MG63 (cell line): Measurements from ENCODE around the gene ATP1B3. TPM values are rescaled to one million over a fixed set of nuclear protein-coding genes. Genes with fewer than 3 reads are reported as not detected.
A peak's percentile ranks its signal among the peaks of the same experiment; 100 is the strongest.
"Not testable (repeated sequence)": the region's sequence is repeated elsewhere in the genome, so short reads cannot be mapped to it uniquely, and the experiment has no call there.

Experiments
- DNase-seq: peaks from one replicate; pipeline ENCODE4 v3.0.0-alpha.2; 2020
- H3K27me3 ChIP-seq: fragments of 250-450 bp; sonication (Bioruptor Pico); 2 replicates; pipeline ENCODE4 v1.5.1; 2020; ENCODE audit warnings: mild to moderate bottlenecking, moderate library complexity
- H3K36me3 ChIP-seq: fragments of 250-450 bp; sonication (Bioruptor Pico); 2 replicates; pipeline ENCODE4 v1.5.1; 2020; ENCODE audit warnings: mild to moderate bottlenecking, moderate library complexity
- H3K4me3 ChIP-seq: fragments of 250-450 bp; sonication (Bioruptor Pico); 2 replicates; pipeline ENCODE4 v1.5.1; 2020; ENCODE audit warnings: mild to moderate bottlenecking, moderate library complexity
- H3K9me3 ChIP-seq: fragments of 250-450 bp; sonication (Bioruptor Pico); 2 replicates; pipeline ENCODE4 v1.5.1; 2020; ENCODE audit warnings: mild to moderate bottlenecking, moderate library complexity
- total RNA-seq: library from RNA; depleted of rRNA; stranded (reverse); fragments of >200 nt; shearing (Covaris generic); gene quantifications from 2 replicates; pipeline ENCODE4 v1.2.3, GENCODE V29; 2014; ENCODE audit warnings: low replicate concordance

Gene ATP1B3
- total RNA-seq, 1 experiment from 2014 or later = 38.5 TPM

GRCh38 chr3:141878817-141879216 lies 2.4 kb downstream of the ATP1B3 start:
- DNase-seq = peak; percentile 27
- Histone ChIP-seq H3K9me3 (no peaks in the 10 kb centered on the region), H3K36me3 (peaks cover 23% of the 10 kb centered on the region)

GRCh38 chr3:141881702-141882101 lies 5.3 kb downstream of the ATP1B3 start:
- Histone ChIP-seq H3K36me3 (peaks cover 43% of the 10 kb centered on the region), H3K9me3 (no peaks in the 10 kb centered on the region), H3K4me3 (no peak overlapping the region), H3K27me3 (no peaks in the 10 kb centered on the region)
- no peak for DNase-seq

More at GRCh38 chr3:141878817-141879216, 2.4 kb downstream of the ATP1B3 start:
- no peaks in the 10 kb centered on the region for H3K27me3 ChIP-seq
- H3K4me3 ChIP-seq = peak overlapping the region; percentile 86

- peaks cover 38% of the 10 kb centered on the region for H3K36me3 ChIP-seq
- H3K9me3 ChIP-seq = peaks cover 6% of the 10 kb centered on the region
- no peaks in the 10 kb centered on the region for H3K27me3 ChIP-seq
- H3K4me3 ChIP-seq = no peak overlapping the region
- DNase-seq = no peak
These were observed 10.6 kb downstream of the ATP1B3 start for GRCh38 chr3:141887051-141887450.

GRCh38 chr3:141888548-141888947 lies 12.1 kb downstream of the ATP1B3 start:
- not testable (repeated sequence) for H3K9me3 ChIP-seq, H3K27me3 ChIP-seq, H3K4me3 ChIP-seq, DNase-seq
- peaks cover 30% of the 10 kb centered on the region for H3K36me3 ChIP-seq

- Histone ChIP-seq H3K9me3 (no peaks in the 10 kb centered on the region; the same call in 1 of the 2 replicates), H3K27me3 (no peaks in the 10 kb centered on the region), H3K4me3 (no peak overlapping the region), H3K36me3 (peaks cover 15% of the 10 kb centered on the region)
- peak; percentile 50 for DNase-seq
These were observed 18.2 kb downstream of the ATP1B3 start for GRCh38 chr3:141894524-141895176.

- Histone ChIP-seq H3K27me3 (no peaks in the 10 kb centered on the region), H3K36me3 (peaks cover 15% of the 10 kb centered on the region)
- DNase-seq = no peak
These were observed 19.3 kb downstream of the ATP1B3 start for GRCh38 chr3:141895731-141896130.

GRCh38 chr3:141898908-141899307 lies 22.5 kb downstream of the ATP1B3 start:
- Histone ChIP-seq H3K27me3 (no peaks in the 10 kb centered on the region), H3K9me3 (peaks cover 5% of the 10 kb centered on the region; the same call in 1 of the 2 replicates), H3K4me3 (no peak overlapping the region), H3K36me3 (peaks cover 13% of the 10 kb centered on the region)
- no peak for DNase-seq

More at GRCh38 chr3:141895731-141896130, 19.3 kb downstream of the ATP1B3 start:
- Histone ChIP-seq H3K4me3 (no peak overlapping the region), H3K9me3 (peaks cover 5% of the 10 kb centered on the region; the same call in 1 of the 2 replicates)

- Histone ChIP-seq H3K4me3 (no peak overlapping the region), H3K27me3 (no peaks in the 10 kb centered on the region), H3K9me3 (peaks cover 5% of the 10 kb centered on the region; the same call in 1 of the 2 replicates), H3K36me3 (peaks cover 18% of the 10 kb centered on the region)
- DNase-seq = no peak
These were observed 23.9 kb downstream of the ATP1B3 start for GRCh38 chr3:141900343-141900742.

GRCh38 chr3:141901914-141902313 lies 25.5 kb downstream of the ATP1B3 start:
- H3K4me3 ChIP-seq = no peak overlapping the region
- H3K27me3 ChIP-seq = no peaks in the 10 kb centered on the region
- peaks cover 28% of the 10 kb centered on the region for H3K36me3 ChIP-seq
- H3K9me3 ChIP-seq = peaks cover 5% of the 10 kb centered on the region; the same call in 1 of the 2 replicates
- DNase-seq = no peak

GRCh38 chr3:141904203-141904602 lies 27.8 kb downstream of the ATP1B3 start:
- peaks cover 35% of the 10 kb centered on the region for H3K36me3 ChIP-seq

GRCh38 chr3:141905129-141905528 lies 28.7 kb downstream of the ATP1B3 start:
- peaks cover 1% of the 10 kb centered on the region; the same call in 1 of the 2 replicates for H3K9me3 ChIP-seq
- no peak for DNase-seq
- H3K27me3 ChIP-seq = no peaks in the 10 kb centered on the region
- peaks cover 41% of the 10 kb centered on the region for H3K36me3 ChIP-seq
- no peak overlapping the region for H3K4me3 ChIP-seq

More at GRCh38 chr3:141904203-141904602, 27.8 kb downstream of the ATP1B3 start:
- no peak for DNase-seq
- Histone ChIP-seq H3K4me3 (no peak overlapping the region), H3K27me3 (no peaks in the 10 kb centered on the region), H3K9me3 (peaks cover 5% of the 10 kb centered on the region; the same call in 1 of the 2 replicates)

GRCh38 chr3:141909408-141909807 lies 33.0 kb downstream of the ATP1B3 start:
- DNase-seq = no peak
- H3K36me3 ChIP-seq = peaks cover 63% of the 10 kb centered on the region
- no peaks in the 10 kb centered on the region for H3K27me3 ChIP-seq
- no peak overlapping the region for H3K4me3 ChIP-seq
- H3K9me3 ChIP-seq = peaks cover 3% of the 10 kb centered on the region; the same call in 1 of the 2 replicates

- peaks cover 66% of the 10 kb centered on the region for H3K36me3 ChIP-seq
- not testable (repeated sequence) for H3K9me3 ChIP-seq, H3K4me3 ChIP-seq, DNase-seq, H3K27me3 ChIP-seq
These were observed 33.5 kb downstream of the ATP1B3 start for GRCh38 chr3:141909986-141910385.

- H3K9me3 ChIP-seq = peaks cover 3% of the 10 kb centered on the region; the same call in 1 of the 2 replicates
- no peaks in the 10 kb centered on the region for H3K27me3 ChIP-seq
- H3K4me3 ChIP-seq = no peak overlapping the region
- peak; percentile 26 for DNase-seq
- H3K36me3 ChIP-seq = peaks cover 59% of the 10 kb centered on the region
These were observed 36.8 kb downstream of the ATP1B3 start for GRCh38 chr3:141913150-141913811.

GRCh38 chr3:141914311-141914710 lies 37.9 kb downstream of the ATP1B3 start:
- H3K9me3 ChIP-seq = peaks cover 3% of the 10 kb centered on the region; the same call in 1 of the 2 replicates
- no peaks in the 10 kb centered on the region for H3K27me3 ChIP-seq
- H3K4me3 ChIP-seq = no peak overlapping the region
- H3K36me3 ChIP-seq = peaks cover 50% of the 10 kb centered on the region
- no peak for DNase-seq

- peaks cover 3% of the 10 kb centered on the region; the same call in 1 of the 2 replicates for H3K9me3 ChIP-seq
- H3K36me3 ChIP-seq = peaks cover 48% of the 10 kb centered on the region
- no peak for DNase-seq
- H3K4me3 ChIP-seq = no peak overlapping the region
- H3K27me3 ChIP-seq = no peaks in the 10 kb centered on the region
These were observed 38.6 kb downstream of the ATP1B3 start for GRCh38 chr3:141915016-141915415.

GRCh38 chr3:141915766-141916165 lies 39.3 kb downstream of the ATP1B3 start:
- DNase-seq = no peak
- peaks cover 3% of the 10 kb centered on the region; the same call in 1 of the 2 replicates for H3K9me3 ChIP-seq
- H3K36me3 ChIP-seq = peaks cover 53% of the 10 kb centered on the region
- H3K27me3 ChIP-seq = no peaks in the 10 kb centered on the region
- H3K4me3 ChIP-seq = no peak overlapping the region
